CD4-positive, alpha-beta T cell (primary cell): ENCODE data around the gene TAC3. TPM values are rescaled to one million over a fixed set of nuclear protein-coding genes. Genes with fewer than 3 reads are reported as not detected.

Source experiments
- ATAC-seq: fragments of 200-7000 bp; cut with Tn5 transposase; one replicate; pipeline ENCODE4 v1.10.0; 2022; ENCODE audit warnings: mild to moderate bottlenecking; ENCODE audit not compliant: poor library complexity
- CTCF ChIA-PET: fragments of 350-600 bp; sonication (Branson Sonifier 250); formaldehyde crosslinking; loops from one replicate; lab custom pipeline; 2021; ENCODE audit warnings: antibody characterized with exemption, inconsistent platforms; lab: Charles Lee
- POLR2A ChIA-PET: fragments of 350-600 bp; sonication (Branson Sonifier 250); formaldehyde crosslinking; loops from one replicate; lab custom pipeline; 2021; ENCODE audit warnings: antibody characterized with exemption, inconsistent platforms; lab: Charles Lee
- DNase-seq, 14 experiments: peaks; one replicate each; pipeline ENCODE4 v3.0.0-alpha.2; 2013 to 2020; ENCODE audit warnings: mixed read lengths in 2 of 14
- H3K27ac ChIP-seq, 2 donors: one replicate each; pipeline versions ENCODE4 v1.5.1 to v1.7.0; 2013; ENCODE audit warnings: low read length in 2 of 2, low read depth in 1 of 2, mild to moderate bottlenecking in 1 of 2
- H3K27me3 ChIP-seq, 2 experiments: 1 replicate in 1 of 2; 2 replicates in 1 of 2; pipeline versions ENCODE4 v1.6.1 to v1.7.0; 2013; ENCODE audit warnings: low read length in 2 of 2, control low read depth in 1 of 2, mild to moderate bottlenecking in 1 of 2, moderate library complexity in 1 of 2; ENCODE audit not compliant: insufficient read depth in 2 of 2, control insufficient read depth in 1 of 2
- H3K36me3 ChIP-seq: one replicate; pipeline ENCODE4 v1.6.1; 2013; ENCODE audit warnings: low read length, control low read depth; ENCODE audit not compliant: insufficient read depth
- H3K4me1 ChIP-seq: one replicate; pipeline ENCODE4 v1.6.1; 2013; ENCODE audit warnings: low read length, control low read depth; ENCODE audit not compliant: insufficient read depth
- H3K4me3 ChIP-seq: one replicate; pipeline ENCODE4 v1.5.1; 2013; ENCODE audit warnings: mild to moderate bottlenecking, low read length, moderate library complexity
- H3K9me3 ChIP-seq, 2 experiments: 1 replicate in 1 of 2; 2 replicates in 1 of 2; pipeline versions ENCODE4 v1.6.1 to v1.7.0; 2013; ENCODE audit warnings: low read length in 2 of 2, mild to moderate bottlenecking in 2 of 2, control low read depth in 1 of 2, moderate library complexity in 1 of 2; ENCODE audit not compliant: control insufficient read depth in 1 of 2, insufficient read depth in 1 of 2
- H3K27ac Mint-ChIP-seq: one replicate; pipeline ENCODE4 v1.8.0; 2020; ENCODE audit warnings: mixed read lengths
- H3K27me3 Mint-ChIP-seq: one replicate; pipeline ENCODE4 v1.8.0; 2021; ENCODE audit warnings: mixed read lengths
- H3K36me3 Mint-ChIP-seq: one replicate; pipeline ENCODE4 v1.8.0; 2021; ENCODE audit warnings: low read depth, mixed read lengths
- H3K4me1 Mint-ChIP-seq: one replicate; pipeline ENCODE4 v1.8.0; 2021; ENCODE audit warnings: low read depth, mixed read lengths
- H3K4me3 Mint-ChIP-seq: one replicate; pipeline ENCODE4 v1.8.0; 2020; ENCODE audit warnings: mild to moderate bottlenecking, mixed read lengths
- H3K9me3 Mint-ChIP-seq: one replicate; pipeline ENCODE4 v1.8.0; 2020; ENCODE audit warnings: mixed read lengths
- intact Hi-C, 2 experiments: fragments of 100-400 bp; cut with DNase I in 1 of 2; cut with micrococcal nuclease in 1 of 2; formaldehyde crosslinking; loops; one replicate each; pipeline versions ENCODE4 v1.15.1 to v1.9.0; 2023 to 2025; cut with DNase I, micrococcal nuclease
- total RNA-seq, 174 experiments: library from RNA in 2 of 174; stranded (reverse) in 2 of 174; gene quantifications; one replicate each; pipeline ENCODE4 v1.2.3 and lab custom pipeline; 2021 to 2026
- TF ChIP-seq, protein P1 (sequence below): fragments of 200-600 bp; IDR thresholded peaks from one replicate; pipeline ENCODE4 v1.8.0; 2022; ENCODE audit warnings: antibody characterized with exemption, mild to moderate bottlenecking

The TAC3 gene
- total RNA-seq, 2 experiments from 2014 or later: not detected

DNA sequence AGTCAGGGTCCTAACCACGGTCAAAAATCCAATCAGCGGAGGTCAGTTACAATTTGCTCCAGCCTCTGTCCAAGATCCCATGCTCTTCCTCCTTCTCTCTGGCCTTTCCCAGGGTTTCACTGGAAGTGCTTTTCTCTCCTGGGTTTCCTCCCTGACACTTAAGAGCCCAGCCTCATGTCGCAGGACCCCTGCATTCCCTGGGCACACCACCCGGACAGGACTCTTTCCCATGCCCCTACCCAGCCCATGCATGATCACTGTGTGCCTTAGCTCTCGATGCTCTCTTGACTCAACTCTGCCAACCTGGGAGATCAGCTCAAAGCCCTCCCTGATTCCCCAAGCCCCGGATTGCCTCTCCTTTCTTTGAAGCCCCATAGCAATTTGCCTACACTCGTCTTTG, 15.5 kb upstream of the TAC3 start:
- no peak overlapping the region for H3K27ac ChIP-seq
- no peaks in the 10 kb centered on the region for H3K36me3 Mint-ChIP-seq
- DNase-seq (no peak), ATAC-seq (no peak)
- H3K27ac Mint-ChIP-seq: no peak overlapping the region
- H3K27me3 Mint-ChIP-seq: no peaks in the 10 kb centered on the region
- H3K9me3 Mint-ChIP-seq: no peaks in the 10 kb centered on the region
- H3K4me3 ChIP-seq: no peak overlapping the region
- CTCF ChIA-PET: interaction anchor here (1.0 to 2.1 kb wide), 4 partner anchors 10 to 38 kb away, joined by 3 to 5 read pairs (median 4); no protein-coding TSS in a partner anchor
- no peak overlapping the region for H3K4me3 Mint-ChIP-seq
- peaks cover 54% of the 10 kb centered on the region for H3K4me1 Mint-ChIP-seq
- no peaks in the 10 kb centered on the region for H3K9me3 ChIP-seq
- intact Hi-C loops: no loop called here
- H3K36me3 ChIP-seq: no peaks in the 10 kb centered on the region
- TF ChIP-seq, protein P1, sequence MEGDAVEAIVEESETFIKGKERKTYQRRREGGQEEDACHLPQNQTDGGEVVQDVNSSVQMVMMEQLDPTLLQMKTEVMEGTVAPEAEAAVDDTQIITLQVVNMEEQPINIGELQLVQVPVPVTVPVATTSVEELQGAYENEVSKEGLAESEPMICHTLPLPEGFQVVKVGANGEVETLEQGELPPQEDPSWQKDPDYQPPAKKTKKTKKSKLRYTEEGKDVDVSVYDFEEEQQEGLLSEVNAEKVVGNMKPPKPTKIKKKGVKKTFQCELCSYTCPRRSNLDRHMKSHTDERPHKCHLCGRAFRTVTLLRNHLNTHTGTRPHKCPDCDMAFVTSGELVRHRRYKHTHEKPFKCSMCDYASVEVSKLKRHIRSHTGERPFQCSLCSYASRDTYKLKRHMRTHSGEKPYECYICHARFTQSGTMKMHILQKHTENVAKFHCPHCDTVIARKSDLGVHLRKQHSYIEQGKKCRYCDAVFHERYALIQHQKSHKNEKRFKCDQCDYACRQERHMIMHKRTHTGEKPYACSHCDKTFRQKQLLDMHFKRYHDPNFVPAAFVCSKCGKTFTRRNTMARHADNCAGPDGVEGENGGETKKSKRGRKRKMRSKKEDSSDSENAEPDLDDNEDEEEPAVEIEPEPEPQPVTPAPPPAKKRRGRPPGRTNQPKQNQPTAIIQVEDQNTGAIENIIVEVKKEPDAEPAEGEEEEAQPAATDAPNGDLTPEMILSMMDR: no peak
- POLR2A ChIA-PET: interaction anchor here (0.6 to 2.5 kb wide), 10 partner anchors 8 to 362 kb away, joined by 3 to 8 read pairs (median 4); partner anchors contain the start of genes STAT6 and ZBTB39
- H3K27me3 ChIP-seq: no peaks in the 10 kb centered on the region
- peaks cover 40% of the 10 kb centered on the region for H3K4me1 ChIP-seq

DNA sequence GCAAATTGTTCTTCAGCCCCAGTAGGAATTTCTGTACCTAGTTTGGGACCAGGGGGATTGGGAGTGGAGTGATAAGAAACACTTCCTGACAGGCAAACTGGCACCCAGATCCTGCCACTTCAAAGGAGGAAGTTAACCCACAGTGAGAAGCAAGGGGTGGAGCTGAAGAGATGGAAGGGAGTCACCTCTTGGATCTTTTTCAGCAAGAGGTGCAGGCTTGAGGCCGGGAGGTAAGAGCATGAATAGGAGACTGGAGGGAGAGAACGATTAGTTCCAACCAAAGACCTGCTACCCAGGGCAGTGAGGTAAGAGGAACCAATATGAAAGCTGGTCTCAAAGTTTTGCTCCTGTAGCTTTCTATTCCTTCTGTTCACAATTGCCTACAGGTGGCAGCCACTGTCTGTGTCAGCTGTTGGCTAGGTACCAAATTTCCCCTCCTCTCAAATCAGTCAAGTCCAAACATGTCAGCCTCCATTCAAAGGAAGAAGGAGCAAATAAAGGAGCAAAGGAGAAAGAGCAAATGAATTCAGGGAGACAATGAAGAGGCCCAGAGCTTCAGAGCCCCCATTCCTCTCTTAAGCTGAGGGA, 14.9 kb upstream of the TAC3 start:
- DNase-seq: peak in 5 of 14 experiments; percentile 12 to 54 (median 47)
- Mint-ChIP-seq H3K4me3 (no peak overlapping the region), H3K4me1 (peaks cover 59% of the 10 kb centered on the region), H3K36me3 (no peaks in the 10 kb centered on the region), H3K9me3 (no peaks in the 10 kb centered on the region), H3K27ac (peak overlapping the region; percentile 14), H3K27me3 (no peaks in the 10 kb centered on the region)
- no peak overlapping the region for H3K27ac ChIP-seq
- ChIA-PET POLR2A (interaction anchor here (0.6 to 2.5 kb wide), 11 partner anchors 9 to 361 kb away, joined by 3 to 8 read pairs (median 4); partner anchors contain the start of genes STAT6 and ZBTB39), CTCF (interaction anchor here (0.8 to 2.1 kb wide), 5 partner anchors 10 to 38 kb away, joined by 3 to 5 read pairs (median 3); no protein-coding TSS in a partner anchor)
- TF ChIP-seq, protein P1: no peak
- H3K36me3 ChIP-seq: no peaks in the 10 kb centered on the region
- ATAC-seq: peak; percentile 82
- H3K9me3 ChIP-seq: no peaks in the 10 kb centered on the region
- H3K4me1 ChIP-seq: peaks cover 43% of the 10 kb centered on the region
- intact Hi-C loops: no loop called here
- H3K4me3 ChIP-seq: no peak overlapping the region
- no peaks in the 10 kb centered on the region for H3K27me3 ChIP-seq

DNA sequence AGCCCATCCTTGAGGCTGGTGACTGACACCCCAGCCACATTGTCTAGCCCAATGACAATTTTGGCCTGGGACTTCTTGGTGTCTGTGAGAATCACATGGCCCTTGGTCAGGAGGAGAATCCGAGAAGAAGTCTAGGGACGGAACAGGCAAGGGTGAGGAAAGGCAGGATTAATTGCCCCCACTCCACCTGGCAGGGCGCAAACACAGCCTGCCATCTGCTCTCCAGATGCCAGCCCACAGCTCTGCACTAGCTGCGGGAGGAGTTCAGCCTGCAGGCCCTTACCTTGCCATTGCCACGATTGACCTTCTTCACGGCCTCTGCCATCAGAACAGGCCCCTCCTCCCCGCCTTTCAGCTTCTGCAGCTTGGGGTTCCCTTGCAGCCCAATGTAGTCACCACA, 13.1 kb upstream of the TAC3 start:
- H3K9me3 ChIP-seq: no peaks in the 10 kb centered on the region
- H3K4me1 ChIP-seq: peaks cover 43% of the 10 kb centered on the region
- CTCF ChIA-PET: no interaction called here
- no peaks in the 10 kb centered on the region for H3K36me3 ChIP-seq
- H3K27ac Mint-ChIP-seq: no peak overlapping the region
- no peak overlapping the region for H3K4me3 Mint-ChIP-seq
- TF ChIP-seq, protein P1: no peak
- no peaks in the 10 kb centered on the region for H3K27me3 ChIP-seq
- no peak overlapping the region for H3K4me3 ChIP-seq
- no peaks in the 10 kb centered on the region for H3K27me3 Mint-ChIP-seq
- H3K4me1 Mint-ChIP-seq: peaks cover 67% of the 10 kb centered on the region
- DNase-seq (no peak), ATAC-seq (no peak)
- no peaks in the 10 kb centered on the region for H3K36me3 Mint-ChIP-seq
- POLR2A ChIA-PET: interaction anchor here (1.3 kb wide), 1 partner anchor 19 kb away, joined by 3 read pairs; no protein-coding TSS in a partner anchor
- H3K9me3 Mint-ChIP-seq: no peaks in the 10 kb centered on the region
- H3K27ac ChIP-seq: no peak overlapping the region
- intact Hi-C loops: no loop called here
